H9 (cell line): Measurements from ENCODE around the gene ZER1. TPM values are rescaled to one million over a fixed set of nuclear protein-coding genes. Genes with fewer than 3 reads are reported as not detected.

Source experiments
- DNase-seq: peaks from one replicate; pipeline ENCODE4 v3.0.0-alpha.2; 2017
- H2AFZ ChIP-seq: one replicate; pipeline ENCODE4 v1.6.1; 2013; ENCODE audit warnings: mild to moderate bottlenecking, low read length, control low read depth, moderate library complexity
- H2AK5ac ChIP-seq: 2 replicates; pipeline ENCODE4 v1.6.1; 2013; ENCODE audit warnings: low read length, control low read depth, mixed read lengths; ENCODE audit not compliant: insufficient read length
- H2BK120ac ChIP-seq: one replicate; pipeline ENCODE4 v1.6.1; 2013; ENCODE audit warnings: low read depth, mild to moderate bottlenecking, low read length, control low read depth, inconsistent platforms; ENCODE audit not compliant: poor library complexity, severe bottlenecking
- H2BK12ac ChIP-seq: 2 replicates; pipeline ENCODE4 v1.6.1; 2013; ENCODE audit warnings: low read length, control low read depth, mixed read lengths, low read depth; ENCODE audit not compliant: insufficient read length
- H2BK15ac ChIP-seq: 2 replicates; pipeline ENCODE4 v1.6.1; 2013; ENCODE audit warnings: low read depth, low read length, control low read depth
- H2BK20ac ChIP-seq: one replicate; pipeline ENCODE4 v1.6.1; 2013; ENCODE audit warnings: low read depth, mild to moderate bottlenecking, low read length, control low read depth, inconsistent platforms; ENCODE audit not compliant: poor library complexity, severe bottlenecking
- H2BK5ac ChIP-seq: 2 replicates; pipeline ENCODE4 v1.6.1; 2013; ENCODE audit warnings: low read length, control low read depth, mixed read lengths; ENCODE audit not compliant: insufficient read length
- H3K14ac ChIP-seq: 2 replicates; pipeline ENCODE4 v1.6.1; 2013; ENCODE audit warnings: low read length, control low read depth; ENCODE audit not compliant: insufficient read depth
- H3K18ac ChIP-seq: 2 replicates; pipeline ENCODE4 v1.6.1; 2013; ENCODE audit warnings: low read depth, mild to moderate bottlenecking, mixed read lengths, low read length, control low read depth; ENCODE audit not compliant: insufficient read length
- H3K23ac ChIP-seq: 2 replicates; pipeline ENCODE4 v1.6.1; 2013; ENCODE audit warnings: low read length, control low read depth, mixed read lengths, low read depth; ENCODE audit not compliant: insufficient read length
- H3K23me2 ChIP-seq: 2 replicates; pipeline ENCODE4 v1.6.1; 2013; ENCODE audit warnings: low read depth, mild to moderate bottlenecking, mixed read lengths, low read length, control low read depth; ENCODE audit not compliant: insufficient read length, poor library complexity, severe bottlenecking
- H3K27ac ChIP-seq: 2 replicates; pipeline ENCODE4 v1.5.1; 2013; ENCODE audit warnings: low read length, control low read depth, mixed read lengths, low read depth; ENCODE audit not compliant: insufficient read length
- H3K27me3 ChIP-seq: 2 replicates; pipeline ENCODE4 v1.6.1; 2013; ENCODE audit warnings: low read length, control low read depth, inconsistent platforms; ENCODE audit not compliant: insufficient read depth
- H3K4ac ChIP-seq: 2 replicates; pipeline ENCODE4 v1.6.1; 2013; ENCODE audit warnings: low read depth, mild to moderate bottlenecking, control low read depth, inconsistent platforms, low read length, moderate library complexity
- H3K4me1 ChIP-seq: 2 replicates; pipeline ENCODE4 v1.6.1; 2013; ENCODE audit warnings: low read length, control low read depth, inconsistent platforms; ENCODE audit not compliant: insufficient read depth
- H3K4me2 ChIP-seq: 2 replicates; pipeline ENCODE4 v1.6.1; 2013; ENCODE audit warnings: low read length, control low read depth, mixed read lengths; ENCODE audit not compliant: insufficient read length, insufficient read depth
- H3K56ac ChIP-seq: 2 replicates; pipeline ENCODE4 v1.6.1; 2013; ENCODE audit warnings: low read depth, mild to moderate bottlenecking, mixed read lengths, low read length, control low read depth; ENCODE audit not compliant: insufficient read length
- H3K79me1 ChIP-seq: 2 replicates; pipeline ENCODE4 v1.6.1; 2013; ENCODE audit warnings: low read depth, mild to moderate bottlenecking, moderate library complexity, low read length, control low read depth, inconsistent platforms; ENCODE audit not compliant: insufficient read depth, poor library complexity, severe bottlenecking
- H3K79me2 ChIP-seq: 2 replicates; pipeline ENCODE4 v1.6.1; 2013; ENCODE audit warnings: low read length, control low read depth, inconsistent platforms; ENCODE audit not compliant: insufficient read depth
- H3K9ac ChIP-seq: 2 replicates; pipeline ENCODE4 v1.6.1; 2013; ENCODE audit warnings: low read length, control low read depth, mixed read lengths; ENCODE audit not compliant: insufficient read length; ENCODE audit errors: extremely low read depth
- H3K9me3 ChIP-seq: one replicate; pipeline ENCODE4 v1.6.1; 2013; ENCODE audit warnings: low read depth, low read length, inconsistent platforms; ENCODE audit not compliant: control insufficient read depth
- H3T11ph ChIP-seq: one replicate; pipeline ENCODE4 v1.6.1; 2013; ENCODE audit warnings: mild to moderate bottlenecking, low read length, control low read depth, inconsistent platforms
- H4K20me1 ChIP-seq: one replicate; pipeline ENCODE4 v1.6.1; 2013; ENCODE audit not compliant: control insufficient read depth, insufficient read length, insufficient read depth
- H4K5ac ChIP-seq: 2 replicates; pipeline ENCODE4 v1.6.1; 2013; ENCODE audit warnings: low read depth, mild to moderate bottlenecking, mixed read lengths, low read length, control low read depth; ENCODE audit not compliant: insufficient read length
- H4K8ac ChIP-seq: replicated peaks from 2 replicates; pipeline ENCODE4 v1.6.1; 2013; ENCODE audit warnings: low read length, control low read depth, mixed read lengths, low read depth; ENCODE audit not compliant: insufficient read length
- H4K91ac ChIP-seq: 2 replicates; pipeline ENCODE4 v1.6.1; 2013; ENCODE audit warnings: low read depth, mild to moderate bottlenecking, moderate library complexity, mixed read lengths, low read length, control low read depth; ENCODE audit not compliant: insufficient read length
- H3K27ac Mint-ChIP-seq, 3 experiments: 2 replicates in 2 of 3; 3 replicates in 1 of 3; pipeline ENCODE4 v1.8.0; 2020 to 2021; ENCODE audit warnings: mixed read lengths in 3 of 3, mild to moderate bottlenecking in 1 of 3, moderate library complexity in 1 of 3
- H3K27me3 Mint-ChIP-seq: 2 replicates; pipeline ENCODE4 v1.8.0; 2021; ENCODE audit warnings: low read depth, mild to moderate bottlenecking, moderate library complexity, mixed read lengths
- H3K36me3 Mint-ChIP-seq, 3 experiments: 2 replicates in 2 of 3; 3 replicates in 1 of 3; pipeline ENCODE4 v1.8.0; 2020 to 2021; ENCODE audit warnings: low read depth in 3 of 3, mixed read lengths in 3 of 3; ENCODE audit not compliant: insufficient read depth in 1 of 3
- H3K4me1 Mint-ChIP-seq, 2 experiments: 2 replicates each; pipeline ENCODE4 v1.8.0; 2020; ENCODE audit warnings: mixed read lengths in 2 of 2
- H3K4me3 Mint-ChIP-seq, 2 experiments: 2 replicates in 1 of 2; 3 replicates in 1 of 2; pipeline ENCODE4 v1.8.0; 2020 to 2021; ENCODE audit warnings: mild to moderate bottlenecking in 2 of 2, mixed read lengths in 2 of 2, moderate library complexity in 1 of 2
- H3K9me3 Mint-ChIP-seq, 2 experiments: 2 replicates in 1 of 2; 3 replicates in 1 of 2; pipeline ENCODE4 v1.8.0; 2020; ENCODE audit warnings: mild to moderate bottlenecking in 2 of 2, mixed read lengths in 2 of 2, moderate library complexity in 1 of 2
- WGBS: extraction: QIAGEN DNeasy Blood & Tissue Kit; methylation state at CpG from one replicate; pipeline ENCODE4 v1.1.7; 2013; ENCODE audit warnings: missing lambda C conversion rate, low lambda C conversion rate, mixed read lengths; ENCODE audit not compliant: insufficient read length; ENCODE audit errors: extremely low coverage; 5-methylcytosine and 5-hydroxymethylcytosine counted together
- total RNA-seq: library from RNA; stranded (reverse); gene quantifications from 2 replicates; pipeline ENCODE4 v1.2.1, GENCODE V29; 2021
- TF ChIP-seq, protein P1 (sequence below): fragments of 200-600 bp; sonication (generic); conservative IDR thresholded peaks from 3 replicates; pipeline ENCODE4 v1.8.0; 2021; ENCODE audit warnings: antibody characterized with exemption, mild to moderate bottlenecking

The ZER1 gene
- total RNA-seq, 1 experiment from 2014 or later: 24.2 TPM

DNA sequence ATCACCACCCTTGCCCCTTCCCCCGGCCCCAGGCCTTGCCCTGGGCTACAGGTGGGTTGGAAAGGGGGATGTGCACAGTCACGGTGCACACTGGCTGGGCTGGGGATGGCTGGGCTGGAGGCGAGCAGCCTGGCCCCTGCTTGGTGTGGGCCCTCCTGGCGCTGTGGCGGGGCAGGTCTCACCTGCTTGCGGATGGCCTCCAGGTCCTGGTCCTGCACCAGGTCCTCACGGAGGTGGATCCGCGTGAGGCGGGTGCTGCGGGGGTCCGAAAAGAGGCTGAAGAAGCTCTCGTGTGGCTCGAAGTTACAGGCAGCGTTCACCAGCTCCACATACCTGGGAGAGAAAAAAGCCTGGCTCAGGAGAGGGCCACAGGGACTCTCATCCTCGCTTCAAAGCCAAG is 18.1 kb downstream of the ZER1 start:
- H3K4me2 ChIP-seq: no peak overlapping the region
- H3K14ac ChIP-seq: no peak overlapping the region
- no peak overlapping the region for H4K8ac ChIP-seq
- no peak overlapping the region for H2BK120ac ChIP-seq
- no peak overlapping the region for H2BK5ac ChIP-seq
- TF ChIP-seq, protein P1, sequence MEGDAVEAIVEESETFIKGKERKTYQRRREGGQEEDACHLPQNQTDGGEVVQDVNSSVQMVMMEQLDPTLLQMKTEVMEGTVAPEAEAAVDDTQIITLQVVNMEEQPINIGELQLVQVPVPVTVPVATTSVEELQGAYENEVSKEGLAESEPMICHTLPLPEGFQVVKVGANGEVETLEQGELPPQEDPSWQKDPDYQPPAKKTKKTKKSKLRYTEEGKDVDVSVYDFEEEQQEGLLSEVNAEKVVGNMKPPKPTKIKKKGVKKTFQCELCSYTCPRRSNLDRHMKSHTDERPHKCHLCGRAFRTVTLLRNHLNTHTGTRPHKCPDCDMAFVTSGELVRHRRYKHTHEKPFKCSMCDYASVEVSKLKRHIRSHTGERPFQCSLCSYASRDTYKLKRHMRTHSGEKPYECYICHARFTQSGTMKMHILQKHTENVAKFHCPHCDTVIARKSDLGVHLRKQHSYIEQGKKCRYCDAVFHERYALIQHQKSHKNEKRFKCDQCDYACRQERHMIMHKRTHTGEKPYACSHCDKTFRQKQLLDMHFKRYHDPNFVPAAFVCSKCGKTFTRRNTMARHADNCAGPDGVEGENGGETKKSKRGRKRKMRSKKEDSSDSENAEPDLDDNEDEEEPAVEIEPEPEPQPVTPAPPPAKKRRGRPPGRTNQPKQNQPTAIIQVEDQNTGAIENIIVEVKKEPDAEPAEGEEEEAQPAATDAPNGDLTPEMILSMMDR: no peak
- no peak overlapping the region for H3K27ac ChIP-seq
- Mint-ChIP-seq H3K27me3 (no peaks in the 10 kb centered on the region), H3K9me3 (no peaks in the 10 kb centered on the region), H3K36me3 (peaks cover 0 to 9% (median 6%) of the 10 kb centered on the region in 3 experiments; a peak in 4 of 7 replicates), H3K27ac (0 out of 7 replicates have a peak overlapping the region, but pooled peaks of 2 of the 3 experiments have one; percentile 16 to 70), H3K4me3 (no peak overlapping the region), H3K4me1 (0 out of 4 replicates have a peak, but pooled peaks cover 1 to 3% of the 10 kb centered on the region in 2 experiments)
- H4K91ac ChIP-seq: no peak overlapping the region
- no peak overlapping the region for H2BK15ac ChIP-seq
- H3K4me1 ChIP-seq: no peaks in the 10 kb centered on the region
- no peak for DNase-seq
- no peaks in the 10 kb centered on the region for H3K9me3 ChIP-seq
- WGBS: no CpG with 5 or more reads among the region's 16 CpGs
- H3K9ac ChIP-seq: no peak overlapping the region
- H4K20me1 ChIP-seq: peaks cover 3% of the 10 kb centered on the region
- no peak overlapping the region for H3K4ac ChIP-seq
- H3K23me2 ChIP-seq: no peaks in the 10 kb centered on the region
- H3K18ac ChIP-seq: no peak overlapping the region
- H3K23ac ChIP-seq: no peak overlapping the region
- H3K56ac ChIP-seq: no peak overlapping the region
- H2BK12ac ChIP-seq: no peak overlapping the region
- H2AK5ac ChIP-seq: no peak overlapping the region
- no peaks in the 10 kb centered on the region for H3K79me1 ChIP-seq
- H3K27me3 ChIP-seq: no peaks in the 10 kb centered on the region
- no peak overlapping the region for H2BK20ac ChIP-seq
- no peak overlapping the region for H4K5ac ChIP-seq
- H3K79me2 ChIP-seq: no peaks in the 10 kb centered on the region
- no peak overlapping the region for H2AFZ ChIP-seq
- H3T11ph ChIP-seq: no peak overlapping the region
